H1 (cell line): ENCODE results near the gene LSM7. TPM values are rescaled to one million over a fixed set of nuclear protein-coding genes. Genes with fewer than 3 reads are reported as not detected.

ENCODE experiments used
- CTCF ChIA-PET: fragments of 300-600 bp; sonication (Branson Sonifier 250); formaldehyde crosslinking; loops from one replicate; lab custom pipeline; 2021; ENCODE audit not compliant: partially characterized antibody; lab: Charles Lee
- POLR2A ChIA-PET: fragments of 300-600 bp; sonication (Branson Sonifier 250); formaldehyde crosslinking; loops from one replicate; lab custom pipeline; 2021; ENCODE audit warnings: inconsistent platforms; ENCODE audit not compliant: partially characterized antibody; lab: Charles Lee
- DNase-seq, 2 experiments: peaks; one replicate each; pipeline versions ENCODE4 v3.0.0 to v3.0.0-alpha.2; 2010 to 2022; ENCODE audit warnings: low spot score in 2 of 2, low read depth in 1 of 2, mixed read lengths in 1 of 2
- FAIRE-seq: peaks from 2 replicates; lab custom pipeline; 2011; peaks lifted over from hg19 to GRCh38; lab: Jason Lieb, UNC
- H2AFZ ChIP-seq: 2 replicates; pipeline ENCODE4 v1.8.1; 2012; ENCODE audit warnings: low read length, inconsistent platforms
- H2AK5ac ChIP-seq: 2 replicates; pipeline ENCODE4 v1.6.1; 2013; ENCODE audit warnings: low read depth, low read length
- H2BK120ac ChIP-seq: replicated peaks from 2 replicates; pipeline ENCODE3; 2013; ENCODE audit warnings: low read depth, low read length, inconsistent platforms
- H2BK12ac ChIP-seq: 2 replicates; pipeline ENCODE4 v1.6.1; 2013; ENCODE audit warnings: low read depth, low read length
- H2BK15ac ChIP-seq: 2 replicates; pipeline ENCODE4 v1.6.1; 2013; ENCODE audit warnings: low read length
- H2BK20ac ChIP-seq: 2 replicates; pipeline ENCODE4 v1.6.1; 2013; ENCODE audit warnings: low read length
- H2BK5ac ChIP-seq: 2 replicates; pipeline ENCODE4 v1.6.1; 2013; ENCODE audit warnings: low read depth, low read length
- H3K14ac ChIP-seq: 2 replicates; pipeline ENCODE4 v1.6.1; 2013; ENCODE audit warnings: inconsistent platforms; ENCODE audit not compliant: insufficient read length
- H3K18ac ChIP-seq: 2 replicates; pipeline ENCODE4 v1.6.1; 2013; ENCODE audit warnings: low read length; ENCODE audit errors: extremely low read depth
- H3K23ac ChIP-seq: 2 replicates; pipeline ENCODE4 v1.6.1; 2013; ENCODE audit warnings: inconsistent platforms; ENCODE audit not compliant: insufficient read length
- H3K23me2 ChIP-seq: 2 replicates; pipeline ENCODE4 v1.6.1; 2013; ENCODE audit warnings: low read depth, low read length
- H3K27ac ChIP-seq: 2 replicates; pipeline ENCODE4 v1.6.1; 2011; ENCODE audit warnings: low read depth, low read length, inconsistent platforms
- H3K27me3 ChIP-seq, 4 experiments: replicated peaks in 1 of 4; 1 replicate in 1 of 4; 2 replicates in 3 of 4; pipeline versions ENCODE4 v1.6.1 to v1.8.1; 2011 to 2013; ENCODE audit warnings: low read length in 3 of 4, mild to moderate bottlenecking in 3 of 4, inconsistent platforms in 2 of 4, mixed read lengths in 2 of 4, moderate library complexity in 1 of 4; ENCODE audit not compliant: control insufficient read depth in 3 of 4, insufficient read depth in 3 of 4; ENCODE audit errors: extremely low read depth in 1 of 4
- H3K36me3 ChIP-seq, 4 experiments: 2 replicates each; pipeline versions ENCODE4 v1.6.1 to v1.8.1; 2011 to 2013; ENCODE audit warnings: mild to moderate bottlenecking in 4 of 4, low read length in 3 of 4, moderate library complexity in 2 of 4, control low read depth in 1 of 4, inconsistent platforms in 1 of 4; ENCODE audit not compliant: insufficient read depth in 4 of 4, control insufficient read depth in 2 of 4
- H3K4ac ChIP-seq: replicated peaks from 2 replicates; pipeline ENCODE3; 2013; ENCODE audit warnings: low read length, low read depth, mixed read lengths, inconsistent platforms; ENCODE audit not compliant: insufficient read length
- H3K4me1 ChIP-seq, 4 experiments: replicated peaks in 1 of 4; 1 replicate in 1 of 4; 2 replicates in 3 of 4; pipeline versions ENCODE4 v1.6.1 to v1.8.1; 2011 to 2013; ENCODE audit warnings: low read length in 3 of 4, inconsistent platforms in 2 of 4, mixed read lengths in 1 of 4; ENCODE audit not compliant: insufficient read depth in 4 of 4, control insufficient read depth in 3 of 4
- H3K4me2 ChIP-seq, 2 experiments: 2 replicates each; pipeline versions ENCODE4 v1.6.1 to v1.8.1; 2011 to 2013; ENCODE audit warnings: low read depth in 2 of 2, low read length in 2 of 2, control low read depth in 1 of 2, inconsistent platforms in 1 of 2, mild to moderate bottlenecking in 1 of 2; ENCODE audit not compliant: insufficient read depth in 1 of 2
- H3K4me3 ChIP-seq, 4 experiments: fragments of 200-600, 300-600 bp in 1 of 4; sonication (generic), shearing (Covaris generic), sonication (Bioruptor Twin) in 1 of 4; 2 replicates each; pipeline versions ENCODE4 v1.5.1 to v1.8.1; 2011 to 2016; ENCODE audit warnings: low read length in 4 of 4, low read depth in 3 of 4, control low read depth in 2 of 4, inconsistent platforms in 2 of 4, mild to moderate bottlenecking in 2 of 4, mixed read lengths in 1 of 4, moderate library complexity in 1 of 4; ENCODE audit not compliant: insufficient read depth in 2 of 4; ENCODE audit errors: extremely low read depth in 1 of 4
- H3K56ac ChIP-seq: replicated peaks from 2 replicates; pipeline ENCODE3; 2013; ENCODE audit warnings: low read depth, mild to moderate bottlenecking, mixed read lengths, low read length, inconsistent platforms; ENCODE audit not compliant: insufficient read length
- H3K79me1 ChIP-seq: 2 replicates; pipeline ENCODE4 v1.6.1; 2013; ENCODE audit warnings: low read depth, low read length, control low read depth
- H3K79me2 ChIP-seq, 2 experiments: 2 replicates each; pipeline versions ENCODE4 v1.6.1 to v1.8.1; 2012 to 2013; ENCODE audit warnings: low read length in 2 of 2, mild to moderate bottlenecking in 2 of 2, inconsistent platforms in 1 of 2; ENCODE audit not compliant: insufficient read depth in 2 of 2, control insufficient read depth in 1 of 2
- H3K9ac ChIP-seq, 4 experiments: replicated peaks in 1 of 4; 1 replicate in 1 of 4; 2 replicates in 3 of 4; pipeline versions ENCODE4 v1.6.1 to v1.8.1; 2011 to 2013; ENCODE audit warnings: low read depth in 3 of 4, low read length in 3 of 4, control low read depth in 2 of 4, mild to moderate bottlenecking in 2 of 4, moderate library complexity in 2 of 4, inconsistent platforms in 1 of 4; ENCODE audit errors: extremely low read depth in 1 of 4
- H3K9me3 ChIP-seq, 2 experiments: 2 replicates each; pipeline versions ENCODE4 v1.6.1 to v1.8.1; 2012 to 2013; ENCODE audit warnings: mild to moderate bottlenecking in 2 of 2, moderate library complexity in 2 of 2, control low read depth in 1 of 2, inconsistent platforms in 1 of 2, low read depth in 1 of 2, low read length in 1 of 2, mixed read lengths in 1 of 2; ENCODE audit not compliant: insufficient read depth in 2 of 2
- H4K20me1 ChIP-seq, 2 experiments: replicated peaks in 1 of 2; 2 replicates each; pipeline versions ENCODE3 to v1.8.1; 2011 to 2013; ENCODE audit warnings: inconsistent platforms in 2 of 2, low read length in 2 of 2, mild to moderate bottlenecking in 1 of 2; ENCODE audit not compliant: insufficient read depth in 2 of 2, control insufficient read depth in 1 of 2
- H4K5ac ChIP-seq: 2 replicates; pipeline ENCODE4 v1.6.1; 2013; ENCODE audit warnings: low read length, low read depth, mixed read lengths, inconsistent platforms; ENCODE audit not compliant: insufficient read length
- H4K8ac ChIP-seq: 2 replicates; pipeline ENCODE4 v1.8.0; 2013; ENCODE audit warnings: mild to moderate bottlenecking, moderate library complexity, low read length, inconsistent platforms; ENCODE audit not compliant: insufficient read depth; ENCODE audit errors: extremely low read depth
- H4K91ac ChIP-seq: replicated peaks from 2 replicates; pipeline ENCODE3; 2013; ENCODE audit warnings: low read length, mixed read lengths, inconsistent platforms; ENCODE audit not compliant: insufficient read length
- POLR2AphosphoS5 ChIP-seq: IDR thresholded peaks from 2 replicates; pipeline ENCODE4 v1.6.1; 2011; ENCODE audit warnings: low read depth, low read length
- TAF7 ChIP-seq: optimal IDR thresholded peaks from 2 replicates; pipeline ENCODE3; 2011; ENCODE audit warnings: low read depth, mild to moderate bottlenecking, inconsistent platforms, low read length, moderate library complexity, borderline replicate concordance
- WGBS, 2 experiments: shearing (Covaris generic) in 1 of 2; methylation state at CpG; one replicate each; pipeline versions ENCODE4 v1.1.6 to v1.1.7; 2013 to 2015; ENCODE audit warnings: low lambda C conversion rate in 2 of 2, mixed read lengths in 2 of 2, inconsistent platforms in 1 of 2, low coverage in 1 of 2, missing lambda C conversion rate in 1 of 2; ENCODE audit not compliant: insufficient replicate concordance in 2 of 2, insufficient coverage in 1 of 2, insufficient read length in 1 of 2; ENCODE audit errors: extremely low coverage in 1 of 2, missing lambda C conversion rate in 1 of 2; 5-methylcytosine and 5-hydroxymethylcytosine counted together
- polyA plus RNA-seq, 7 experiments: library from polyadenylated mRNA; depleted of rRNA in 3 of 7; stranded (reverse) in 5 of 7; unstranded in 2 of 7; fragments of >200 nt in 5 of 7; fragments of 200-250 nt in 2 of 7; gene quantifications; 1 replicate in 5 of 7; 2 replicates in 1 of 7; 4 replicates in 1 of 7; pipeline versions ENCODE4 v1.2.1 to v1.2.3, GENCODE V29; 2011 to 2013; ENCODE audit warnings: missing spikeins in 2 of 7, mixed read lengths in 2 of 7
- total RNA-seq: library from RNA; stranded (reverse); fragmentation: NEBNext Ultra II Directional; extraction: Animal tissue kit (Norgen Biotek cat#: 25700); gene quantifications from 2 replicates; pipeline ENCODE4 v1.2.1, GENCODE V29; 2021

The LSM7 gene
- total and polyA plus RNA-seq, 2 of the 8 experiments (the other 6 are each of a cell fraction or from before 2014, with no cell fraction given) = 228 to 1,335 TPM

DNA sequence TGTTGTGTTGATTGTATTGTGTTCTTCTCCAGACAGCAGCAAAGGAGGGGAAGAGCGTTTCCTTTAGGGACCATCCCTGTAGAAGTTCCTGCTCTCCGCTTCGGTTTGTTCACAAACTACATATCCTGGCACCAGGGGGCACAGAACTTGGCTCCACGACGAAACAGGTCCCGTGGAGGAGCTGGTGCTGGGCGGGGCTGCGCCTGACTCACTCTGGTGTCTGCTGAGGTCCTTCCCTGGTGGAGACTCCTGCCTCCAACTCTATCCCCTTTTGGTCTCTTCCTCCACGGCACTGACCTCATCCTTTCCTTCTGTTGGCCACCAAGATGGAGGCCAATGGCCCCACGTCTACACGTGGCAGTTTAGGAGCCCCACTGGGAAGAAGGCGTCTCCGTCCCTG lies 46.4 kb upstream of the LSM7 start:
- Histone ChIP-seq H2BK15ac (no peak overlapping the region), H3K14ac (no peak overlapping the region), H3K9me3 (no peaks in the 10 kb centered on the region; a peak in 2 of 4 replicates), H2BK20ac (no peak overlapping the region), H3K4me1 (no peaks in the 10 kb centered on the region), H3K18ac (no peak overlapping the region), H4K20me1 (no peaks in the 10 kb centered on the region), H2AFZ (no peak overlapping the region), H3K36me3 (no peaks in the 10 kb centered on the region), H3K27ac (no peak overlapping the region), H3K4ac (no peak overlapping the region), H2AK5ac (no peak overlapping the region), H3K4me2 (no peak overlapping the region), H3K23ac (no peak overlapping the region), H4K5ac (no peak overlapping the region), H3K9ac (no peak overlapping the region), H3K23me2 (no peaks in the 10 kb centered on the region), H3K79me1 (no peaks in the 10 kb centered on the region), H3K56ac (no peak overlapping the region), H2BK12ac (no peak overlapping the region), H4K8ac (no peak overlapping the region), H3K79me2 (no peaks in the 10 kb centered on the region), H2BK5ac (no peak overlapping the region), H2BK120ac (no peak overlapping the region), H4K91ac (no peak overlapping the region), H3K4me3 (no peak overlapping the region), H3K27me3 (no peaks in the 10 kb centered on the region)
- no peak for FAIRE-seq
- ChIA-PET CTCF (no interaction called here), POLR2A (no interaction called here)
- no peak for DNase-seq
- 85% methylated on average over 13 of the region's 13 CpGs; no CpG with 5 or more reads in 1 of the 2 experiments for WGBS, 2 experiments
- TF ChIP-seq POLR2AphosphoS5 = no peak
- no peak for TF ChIP-seq TAF7
